ENCODE data around the gene TTC7B. TPM values are rescaled to one million over a fixed set of nuclear protein-coding genes. Genes with fewer than 3 reads are reported as not detected.

Gene TTC7B
- total and polyA plus RNA-seq, 2 of the 8 experiments (the other 6 are each of a cell fraction or from before 2014, with no cell fraction given), result 23.7 to 34.0 TPM

DNA sequence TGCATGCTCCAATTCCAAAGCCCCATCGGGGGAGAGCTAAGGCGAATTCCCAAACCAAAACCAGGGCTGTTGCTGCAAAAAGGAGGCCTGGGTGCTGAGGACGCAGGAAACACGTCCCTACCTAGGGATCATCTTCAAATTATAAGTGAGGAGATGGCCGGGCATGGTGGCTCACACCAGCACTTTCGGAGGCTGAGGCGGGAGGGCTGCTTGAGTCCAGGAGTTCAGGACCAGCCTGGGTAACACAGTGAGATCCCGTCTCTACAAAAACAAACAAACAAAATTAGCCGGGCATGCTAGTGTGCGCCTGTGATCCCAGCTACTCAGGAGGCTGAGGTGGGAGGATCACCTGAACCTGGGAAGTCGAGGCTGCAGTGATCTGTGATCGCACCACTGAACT, 276.2 kb downstream of the TTC7B start:
- Histone ChIP-seq H2AK5ac (ENCODE audit: low read depth, low read length) (no peak overlapping the region), H2BK15ac (ENCODE audit: low read length) (no peak overlapping the region), H4K8ac (ENCODE audit: extremely low read depth, insufficient read depth, low read length) (no peak overlapping the region), H3K9ac (replicated peaks in 1 of 4; ENCODE audit: extremely low read depth in 1 of 4, low read depth in 3 of 4, low read length in 3 of 4) (no peak overlapping the region), H4K5ac (ENCODE audit: insufficient read length, low read depth, low read length) (no peak overlapping the region), H3K36me3 (ENCODE audit: control insufficient read depth in 2 of 4, insufficient read depth in 4 of 4, low read length in 3 of 4) (no peaks in the 10 kb centered on the region), H3K9me3 (ENCODE audit: insufficient read depth in 2 of 2, low read depth in 1 of 2, low read length in 1 of 2) (no peaks in the 10 kb centered on the region), H3K79me2 (ENCODE audit: control insufficient read depth in 1 of 2, insufficient read depth in 2 of 2, low read length in 2 of 2) (no peaks in the 10 kb centered on the region), H4K91ac (replicated peaks; ENCODE audit: insufficient read length, low read length) (no peak overlapping the region), H3K23ac (ENCODE audit: insufficient read length) (no peak overlapping the region), H3K27me3 (replicated peaks in 1 of 4; ENCODE audit: control insufficient read depth in 3 of 4, extremely low read depth in 1 of 4, insufficient read depth in 3 of 4, low read length in 3 of 4) (no peaks in the 10 kb centered on the region), H3K4me1 (replicated peaks in 1 of 4; ENCODE audit: control insufficient read depth in 3 of 4, insufficient read depth in 4 of 4, low read length in 3 of 4) (peaks cover 0 to 4% (median 1%) of the 10 kb centered on the region in 4 experiments; a peak in 3 of 7 replicates), H2BK120ac (replicated peaks; ENCODE audit: low read depth, low read length) (no peak overlapping the region), H3K14ac (ENCODE audit: insufficient read length) (no peak overlapping the region), H3K18ac (ENCODE audit: extremely low read depth, low read length) (no peak overlapping the region), H2BK20ac (ENCODE audit: low read length) (no peak overlapping the region), H3K56ac (replicated peaks; ENCODE audit: insufficient read length, low read depth, low read length) (no peak overlapping the region), H3K4ac (replicated peaks; ENCODE audit: insufficient read length, low read depth, low read length) (no peak overlapping the region), H2BK12ac (ENCODE audit: low read depth, low read length) (no peak overlapping the region), H2BK5ac (ENCODE audit: low read depth, low read length) (no peak overlapping the region), H3K23me2 (ENCODE audit: low read depth, low read length) (peaks cover 2% of the 10 kb centered on the region; the same call in 1 of the 2 replicates), H3K4me2 (ENCODE audit: insufficient read depth in 1 of 2, low read depth in 2 of 2, low read length in 2 of 2) (no peak overlapping the region), H4K20me1 (replicated peaks in 1 of 2; ENCODE audit: control insufficient read depth in 1 of 2, insufficient read depth in 2 of 2, low read length in 2 of 2) (no peaks in the 10 kb centered on the region), H3K4me3 (ENCODE audit: extremely low read depth in 1 of 4, insufficient read depth in 2 of 4, low read depth in 3 of 4, low read length in 4 of 4) (no peak overlapping the region), H2AFZ (ENCODE audit: low read length) (no peak overlapping the region), H3K79me1 (ENCODE audit: low read depth, low read length) (no peaks in the 10 kb centered on the region; the same call in 1 of the 2 replicates), H3K27ac (ENCODE audit: low read depth, low read length) (no peak overlapping the region)
- no peak for FAIRE-seq
- WGBS, 2 experiments (ENCODE audit: extremely low coverage in 1 of 2, insufficient coverage in 1 of 2, insufficient read length in 1 of 2, insufficient replicate concordance in 2 of 2, low coverage in 1 of 2, low lambda C conversion rate in 2 of 2, missing lambda C conversion rate in 1 of 2), result 89% methylated on average over 12 of the region's 12 CpGs; no CpG with 5 or more reads in 1 of the 2 experiments
- ChIA-PET CTCF (ENCODE audit: partially characterized antibody) (interaction anchor here (0.9 kb wide), 2 partner anchors 27 to 33 kb away, joined by 3 to 4 read pairs; no protein-coding TSS in a partner anchor), POLR2A (ENCODE audit: partially characterized antibody) (interaction anchor here (1.0 to 1.6 kb wide), 3 partner anchors 9 to 17 kb away, joined by 3 to 4 read pairs (median 3); no protein-coding TSS in a partner anchor)
- no peak for TF ChIP-seq SIRT6 (IDR thresholded peaks at IDR 0.05; ENCODE audit: low read length)
- no peak for TF ChIP-seq PHF8 (conservative IDR thresholded peaks at IDR 0.05; ENCODE audit: low read depth, low read length)
- TF ChIP-seq, protein P1, sequence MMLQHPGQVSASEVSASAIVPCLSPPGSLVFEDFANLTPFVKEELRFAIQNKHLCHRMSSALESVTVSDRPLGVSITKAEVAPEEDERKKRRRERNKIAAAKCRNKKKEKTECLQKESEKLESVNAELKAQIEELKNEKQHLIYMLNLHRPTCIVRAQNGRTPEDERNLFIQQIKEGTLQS (IDR thresholded peaks at IDR 0.05; ENCODE audit: insufficient read depth, low read depth, low read length), result no peak
- no peak for TF ChIP-seq RFX5 (IDR thresholded peaks at IDR 0.05; ENCODE audit: borderline replicate concordance, low read depth, low read length)
- no peak for TF ChIP-seq NRF1 (IDR thresholded peaks at IDR 0.05; ENCODE audit: low read depth, low read length)
- TF ChIP-seq CREB1 (IDR thresholded peaks at IDR 0.05), result no peak
- no peak for TF ChIP-seq KDM1A (IDR thresholded peaks at IDR 0.05; ENCODE audit: borderline replicate concordance, low read length)
- TF ChIP-seq, protein P2, sequence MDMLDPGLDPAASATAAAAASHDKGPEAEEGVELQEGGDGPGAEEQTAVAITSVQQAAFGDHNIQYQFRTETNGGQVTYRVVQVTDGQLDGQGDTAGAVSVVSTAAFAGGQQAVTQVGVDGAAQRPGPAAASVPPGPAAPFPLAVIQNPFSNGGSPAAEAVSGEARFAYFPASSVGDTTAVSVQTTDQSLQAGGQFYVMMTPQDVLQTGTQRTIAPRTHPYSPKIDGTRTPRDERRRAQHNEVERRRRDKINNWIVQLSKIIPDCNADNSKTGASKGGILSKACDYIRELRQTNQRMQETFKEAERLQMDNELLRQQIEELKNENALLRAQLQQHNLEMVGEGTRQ (IDR thresholded peaks at IDR 0.05; ENCODE audit: low read length), result no peak
- no peak for TF ChIP-seq POLR2AphosphoS5 (IDR thresholded peaks at IDR 0.05; ENCODE audit: low read depth, low read length)
- no peak for TF ChIP-seq YY1 (IDR thresholded peaks at IDR 0.05; ENCODE audit: low read depth, low read length)
- no peak for TF ChIP-seq BRCA1 (IDR thresholded peaks at IDR 0.05; ENCODE audit: low read depth, low read length)
- no peak for TF ChIP-seq TBP (IDR thresholded peaks at IDR 0.05; ENCODE audit: low read depth, low read length)
- DNase-seq (ENCODE audit: low read depth in 1 of 2, low spot score in 2 of 2), result no peak
